ENCODE results near the gene TPD52L2. TPM values are rescaled to one million over a fixed set of nuclear protein-coding genes. Genes with fewer than 3 reads are reported as not detected.
"Not testable (repeated sequence)": the region's sequence is repeated elsewhere in the genome, so short reads cannot be mapped to it uniquely, and the experiment has no call there.

The TPD52L2 gene
- total RNA-seq, 1 experiment from 2014 or later: 105 TPM

GRCh38 chr20:63874241-63874640 lies 9.2 kb downstream of the TPD52L2 start:
- not testable (repeated sequence) for H3K4me3 ChIP-seq; H3K27me3 ChIP-seq; DNase-seq; H3K9me3 ChIP-seq (replicated peaks); H3K27ac ChIP-seq
- Histone ChIP-seq H3K36me3 (peaks cover 64% of the 10 kb centered on the region), H3K4me1 (peaks cover 18% of the 10 kb centered on the region)

- no peak overlapping the region for H3K27ac ChIP-seq
- peaks cover 50% of the 10 kb centered on the region for H3K36me3 ChIP-seq
- DNase-seq: no peak
These were observed 11.5 kb downstream of the TPD52L2 start for GRCh38 chr20:63876489-63877036.

DNA sequence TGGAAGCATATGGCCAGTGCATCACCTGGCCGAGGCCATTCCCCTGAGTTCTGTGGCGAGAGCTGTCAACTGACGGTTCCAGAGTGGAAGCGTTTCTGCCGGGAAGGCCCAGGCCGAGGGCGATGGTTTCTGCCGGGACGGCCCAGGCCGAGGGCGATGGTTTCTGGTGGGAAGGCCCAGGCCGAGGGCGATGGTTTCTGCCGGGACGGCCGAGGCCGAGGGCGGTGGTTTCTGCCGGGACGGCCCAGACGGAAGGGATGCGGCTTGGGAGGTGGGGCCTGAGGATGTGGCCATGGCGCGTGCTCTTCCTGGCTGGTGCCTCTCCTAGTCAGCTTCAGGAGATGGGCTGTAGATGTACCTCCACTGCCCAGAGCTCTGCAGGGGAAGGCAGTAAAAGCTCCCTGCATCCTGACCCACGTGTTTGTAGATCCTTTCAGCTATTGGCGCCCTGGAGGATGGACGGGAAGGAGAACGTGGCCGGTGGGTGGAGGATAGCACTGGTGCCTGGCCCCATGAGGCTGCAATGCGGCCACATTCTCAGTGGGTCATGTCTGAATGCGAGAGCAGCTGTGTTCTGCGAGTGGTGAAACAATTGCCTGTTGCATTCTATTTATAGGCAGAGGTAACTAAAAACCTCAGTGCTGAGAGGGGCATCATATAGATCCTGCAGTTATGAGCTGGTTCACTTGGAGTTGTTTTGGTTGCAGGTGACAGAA lies 12.8 kb downstream of the TPD52L2 start:
- no peaks in the 10 kb centered on the region for H3K27me3 ChIP-seq
- no peak overlapping the region for H3K4me3 ChIP-seq
- H3K4me1 ChIP-seq: peaks cover 19% of the 10 kb centered on the region
- H3K36me3 ChIP-seq: peaks cover 42% of the 10 kb centered on the region
- peak; percentile 74 to 79 for DNase-seq
- no peaks in the 10 kb centered on the region for H3K9me3 ChIP-seq (replicated peaks)
- H3K27ac ChIP-seq: peak overlapping the region; percentile 36; the same call in 1 of the 2 replicates

More at GRCh38 chr20:63876489-63877036, 11.5 kb downstream of the TPD52L2 start:
- H3K9me3 ChIP-seq (replicated peaks): no peaks in the 10 kb centered on the region
- H3K27me3 ChIP-seq: no peaks in the 10 kb centered on the region
- H3K4me1 ChIP-seq: peaks cover 19% of the 10 kb centered on the region
- no peak overlapping the region for H3K4me3 ChIP-seq

DNA sequence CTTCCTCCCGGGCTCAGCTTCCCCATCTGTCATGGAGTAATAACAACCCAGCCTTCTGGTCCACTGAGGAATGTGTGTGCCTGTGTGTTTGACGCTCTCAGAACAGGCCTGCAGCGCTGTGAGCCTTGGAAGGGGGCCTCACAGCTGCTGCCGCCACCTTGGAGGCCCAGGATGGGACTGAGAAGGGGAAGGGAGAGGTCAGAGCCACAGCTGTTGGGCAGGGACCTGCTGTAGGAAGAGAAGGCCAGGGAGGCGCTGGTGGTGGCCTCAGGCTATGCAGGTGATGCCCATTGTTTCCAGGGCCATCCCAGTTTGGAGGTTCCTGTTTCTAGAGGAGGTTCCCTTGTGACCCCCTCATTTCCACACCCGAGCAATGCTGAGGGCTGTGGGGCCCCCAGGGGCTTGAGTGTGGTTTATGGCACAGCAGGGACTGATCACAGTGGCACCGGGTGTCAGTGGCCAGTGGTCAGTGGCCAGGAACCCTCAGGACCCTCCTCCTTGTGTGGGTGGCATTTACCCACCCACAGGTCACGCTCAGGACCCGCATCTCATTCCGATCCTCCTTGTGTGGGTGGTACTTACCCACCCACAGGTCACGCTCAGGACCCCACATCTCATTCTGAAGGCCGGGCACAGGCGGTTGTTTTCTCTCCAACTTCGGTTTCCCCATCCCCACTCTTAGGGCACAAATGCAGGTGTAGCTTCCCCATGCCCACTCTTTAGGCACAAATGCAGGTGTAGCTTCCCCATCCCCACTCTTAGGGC lies 14.0 kb downstream of the TPD52L2 start:
- no peak overlapping the region for H3K4me3 ChIP-seq
- H3K4me1 ChIP-seq: peaks cover 19% of the 10 kb centered on the region
- no peaks in the 10 kb centered on the region for H3K27me3 ChIP-seq
- DNase-seq: peak; percentile 91 to 94
- H3K36me3 ChIP-seq: peaks cover 41% of the 10 kb centered on the region
- H3K9me3 ChIP-seq (replicated peaks): no peaks in the 10 kb centered on the region
- peak overlapping the region; percentile 36 for H3K27ac ChIP-seq

GRCh38 chr20:63880901-63881300 lies 15.8 kb downstream of the TPD52L2 start:
- H3K27me3 ChIP-seq; H3K9me3 ChIP-seq (replicated peaks); DNase-seq; H3K27ac ChIP-seq; H3K4me3 ChIP-seq: not testable (repeated sequence)
- Histone ChIP-seq H3K4me1 (peaks cover 19% of the 10 kb centered on the region), H3K36me3 (peaks cover 31% of the 10 kb centered on the region)

DNA sequence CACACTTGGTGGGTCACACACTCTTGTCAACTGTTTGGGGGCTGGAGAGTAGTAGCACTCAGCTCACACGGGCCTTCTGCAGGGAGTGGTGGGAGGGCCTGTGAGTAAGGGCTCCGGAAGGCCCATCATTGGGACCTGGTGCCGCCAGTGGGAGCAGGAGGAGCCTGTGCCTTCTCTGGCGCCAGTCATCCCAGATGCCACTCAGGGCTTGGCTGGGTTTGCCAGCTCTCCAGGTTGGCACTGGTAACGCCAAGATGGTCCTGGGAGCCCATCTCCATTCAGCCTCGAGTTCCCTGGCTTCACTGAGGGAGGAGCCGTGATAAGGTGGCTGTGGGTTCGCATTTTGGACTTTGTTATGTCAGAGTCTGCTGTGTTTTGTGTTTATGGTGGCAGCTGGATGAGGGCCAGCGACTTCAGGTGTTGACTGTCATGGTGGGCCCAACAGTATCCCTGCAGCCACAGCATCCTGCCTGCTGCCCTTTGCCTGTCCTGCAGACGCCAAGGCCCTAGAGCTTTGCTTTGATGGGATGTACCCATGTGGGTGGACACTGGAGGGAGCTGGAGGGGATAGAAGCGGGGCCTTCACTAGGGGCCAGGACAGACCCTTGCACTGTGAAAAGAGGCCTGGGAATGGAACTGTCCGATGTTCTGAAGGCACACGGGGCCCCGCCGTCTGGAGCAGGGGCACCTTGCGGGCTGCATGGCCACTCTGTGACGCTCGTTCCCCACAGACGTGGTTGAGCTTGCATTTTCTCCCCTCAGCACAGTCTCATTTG lies 16.6 kb downstream of the TPD52L2 start:
- Histone ChIP-seq H3K4me1 (peaks cover 19% of the 10 kb centered on the region), H3K27ac (no peak overlapping the region), H3K4me3 (no peak overlapping the region), H3K36me3 (peaks cover 27% of the 10 kb centered on the region), H3K27me3 (no peaks in the 10 kb centered on the region), H3K9me3 (replicated peaks) (no peaks in the 10 kb centered on the region)
- DNase-seq: no peak

- Histone ChIP-seq H3K36me3 (peaks cover 36% of the 10 kb centered on the region), H3K9me3 (replicated peaks) (no peaks in the 10 kb centered on the region)
These were observed 17.5 kb downstream of the TPD52L2 start for GRCh38 chr20:63882257-63883200.

DNA sequence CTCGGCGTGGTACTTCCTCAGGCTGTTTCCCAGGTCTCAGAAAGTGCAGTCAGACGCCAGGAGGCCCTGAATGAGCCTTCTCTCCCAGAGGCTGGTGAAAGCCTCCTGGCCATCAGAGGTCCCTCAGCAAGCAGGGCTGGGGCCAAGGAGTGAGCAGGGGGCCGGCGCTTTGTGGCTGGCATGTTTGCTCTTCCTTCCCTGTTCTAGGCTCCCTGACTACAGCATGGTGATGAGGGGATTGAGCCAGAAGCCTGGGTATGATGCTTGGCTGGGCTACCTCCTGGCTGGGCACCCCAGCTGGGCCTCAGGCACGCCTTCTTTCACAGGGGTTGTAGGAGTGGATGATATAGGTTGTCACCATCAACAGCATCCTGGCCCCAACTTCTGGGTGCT lies 18.1 kb downstream of the TPD52L2 start:
- no peak overlapping the region for H3K27ac ChIP-seq
- no peaks in the 10 kb centered on the region for H3K9me3 ChIP-seq (replicated peaks)
- H3K36me3 ChIP-seq: peaks cover 41% of the 10 kb centered on the region
- H3K4me1 ChIP-seq: peaks cover 11% of the 10 kb centered on the region
- no peaks in the 10 kb centered on the region for H3K27me3 ChIP-seq
- H3K4me3 ChIP-seq: no peak overlapping the region
- no peak for DNase-seq

More at GRCh38 chr20:63882257-63883200, 17.5 kb downstream of the TPD52L2 start:
- no peaks in the 10 kb centered on the region for H3K27me3 ChIP-seq
- no peak for DNase-seq
- H3K4me3 ChIP-seq: no peak overlapping the region
- peaks cover 18% of the 10 kb centered on the region for H3K4me1 ChIP-seq
- no peak overlapping the region for H3K27ac ChIP-seq

- H3K4me3 ChIP-seq: no peak overlapping the region
- no peak for DNase-seq
- no peaks in the 10 kb centered on the region for H3K9me3 ChIP-seq (replicated peaks)
- no peak overlapping the region for H3K27ac ChIP-seq
- no peaks in the 10 kb centered on the region for H3K27me3 ChIP-seq
- H3K4me1 ChIP-seq: no peaks in the 10 kb centered on the region
- peaks cover 50% of the 10 kb centered on the region for H3K36me3 ChIP-seq
These were observed 19.6 kb downstream of the TPD52L2 start for GRCh38 chr20:63884506-63885263.

DNA sequence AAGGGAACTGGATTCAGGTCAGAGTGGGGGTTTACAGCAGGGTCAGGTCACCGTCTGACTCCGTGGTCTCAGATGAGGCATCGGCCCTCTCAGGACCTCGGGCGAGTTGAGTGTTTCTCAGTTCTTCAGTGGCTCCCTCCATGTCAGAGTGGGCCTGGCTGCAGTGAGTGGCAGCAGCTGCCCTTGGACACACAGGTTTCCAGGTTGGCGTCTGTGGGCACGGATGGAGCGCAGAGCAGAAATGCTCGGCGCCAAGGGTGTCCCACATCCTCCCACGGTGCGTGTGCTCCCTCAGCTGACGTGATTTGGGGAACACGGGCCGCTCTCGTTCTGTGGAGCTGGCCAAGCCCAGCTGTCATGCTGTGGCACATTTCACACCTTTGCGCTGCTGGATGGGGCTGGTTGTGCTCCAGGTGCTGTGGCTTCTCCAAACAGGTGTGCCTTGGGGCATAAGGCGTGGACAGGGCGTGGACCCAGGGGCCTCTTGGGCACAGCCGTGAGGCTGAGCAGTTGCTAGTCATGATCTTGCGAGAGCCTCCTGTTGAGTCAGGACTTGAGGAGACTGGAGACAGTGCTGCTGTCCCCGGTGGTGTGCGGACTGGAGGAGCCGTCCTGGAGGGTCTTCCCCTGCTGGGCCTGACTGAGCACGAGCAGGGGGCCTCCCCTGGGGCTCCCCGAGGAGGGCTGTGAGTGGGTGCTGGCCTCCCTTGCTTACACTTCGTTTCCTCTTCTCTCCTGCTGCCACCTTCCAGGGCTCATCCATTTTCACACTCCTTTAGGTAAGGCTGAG lies 20.4 kb downstream of the TPD52L2 start:
- no peak for DNase-seq
- Histone ChIP-seq H3K27me3 (no peaks in the 10 kb centered on the region), H3K9me3 (replicated peaks) (no peaks in the 10 kb centered on the region), H3K4me1 (no peaks in the 10 kb centered on the region), H3K4me3 (no peak overlapping the region), H3K27ac (no peak overlapping the region), H3K36me3 (peaks cover 56% of the 10 kb centered on the region)

DNA sequence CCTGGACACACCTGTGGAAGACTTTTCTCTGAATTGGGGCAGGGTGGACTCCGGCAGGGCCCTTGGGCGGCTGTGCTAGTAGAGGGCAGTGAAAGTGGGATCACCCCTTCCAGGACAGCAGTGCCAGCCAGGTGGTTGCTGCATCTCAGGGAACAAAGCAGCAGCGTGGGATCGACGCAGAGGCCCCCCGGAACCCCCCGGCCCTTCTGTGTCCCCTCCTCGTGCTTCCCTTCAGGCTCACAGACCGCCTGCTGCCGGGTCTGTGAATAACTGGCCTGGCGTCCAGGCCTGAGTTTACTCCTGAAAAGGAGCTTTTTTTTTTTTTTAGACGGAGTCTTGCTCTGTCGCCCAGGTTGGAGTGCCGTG lies 21.0 kb downstream of the TPD52L2 start:
- no peaks in the 10 kb centered on the region for H3K27me3 ChIP-seq
- no peaks in the 10 kb centered on the region for H3K9me3 ChIP-seq (replicated peaks)
- no peak for DNase-seq
- no peak overlapping the region for H3K4me3 ChIP-seq
- H3K4me1 ChIP-seq: no peaks in the 10 kb centered on the region
- H3K36me3 ChIP-seq: peaks cover 55% of the 10 kb centered on the region
- H3K27ac ChIP-seq: no peak overlapping the region

GRCh38 chr20:63886921-63887320 lies 21.9 kb downstream of the TPD52L2 start:
- H3K27me3 ChIP-seq: no peaks in the 10 kb centered on the region
- no peak overlapping the region for H3K27ac ChIP-seq
- H3K4me1 ChIP-seq: no peaks in the 10 kb centered on the region
- DNase-seq: no peak
- peaks cover 55% of the 10 kb centered on the region for H3K36me3 ChIP-seq
- H3K9me3 ChIP-seq (replicated peaks): no peaks in the 10 kb centered on the region
- H3K4me3 ChIP-seq: no peak overlapping the region

Measured in SJCRH30 (cell line).